Karpas-422 (cell line): ENCODE data around the gene GRIP1. TPM values are rescaled to one million over a fixed set of nuclear protein-coding genes. Genes with fewer than 3 reads are reported as not detected.

Experiments used
- DNase-seq: peaks from one replicate; pipeline ENCODE4 v3.0.0-alpha.2; 2015
- H2AFZ ChIP-seq: fragments of 200-600 bp; sonication (generic); 2 replicates; pipeline ENCODE4 v1.6.1; 2014; ENCODE audit warnings: antibody characterized with exemption, low read length, mixed read lengths
- H3K27ac ChIP-seq: fragments of 200-600 bp; sonication (generic); 2 replicates; pipeline ENCODE4 v1.5.1; 2014; ENCODE audit warnings: mild to moderate bottlenecking, low read length, moderate library complexity
- H3K27me3 ChIP-seq: fragments of 200-600 bp; sonication (generic); 2 replicates; pipeline ENCODE4 v1.6.1; 2014; ENCODE audit warnings: low read length, mixed read lengths
- H3K36me3 ChIP-seq: fragments of 200-600 bp; sonication (generic); 2 replicates; pipeline ENCODE4 v1.6.1; 2014; ENCODE audit warnings: low read length, mixed read lengths; ENCODE audit not compliant: insufficient read depth
- H3K4me1 ChIP-seq: fragments of 200-600 bp; sonication (generic); 2 replicates; pipeline ENCODE4 v1.6.1; 2014; ENCODE audit warnings: mild to moderate bottlenecking, low read length, mixed read lengths
- H3K4me2 ChIP-seq: fragments of 200-600 bp; sonication (generic); 2 replicates; pipeline ENCODE4 v1.6.1; 2014; ENCODE audit warnings: low read length, low read depth, mild to moderate bottlenecking; ENCODE audit not compliant: poor library complexity, severe bottlenecking
- H3K4me3 ChIP-seq: fragments of 200-600 bp; sonication (generic); 2 replicates; pipeline ENCODE4 v1.5.1; 2014; ENCODE audit warnings: mild to moderate bottlenecking, antibody characterized with exemption, low read length, mixed read lengths
- H3K79me2 ChIP-seq: fragments of 200-600 bp; sonication (generic); 2 replicates; pipeline ENCODE4 v1.6.1; 2014; ENCODE audit warnings: mild to moderate bottlenecking, low read length, mixed read lengths
- H3K9ac ChIP-seq: fragments of 200-600 bp; sonication (generic); 2 replicates; pipeline ENCODE4 v1.6.0; 2014; ENCODE audit warnings: low read length
- H3K9me2 ChIP-seq: fragments of 200-600 bp; sonication (generic), shearing (Covaris generic); replicated peaks from 2 replicates; pipeline ENCODE4 v1.6.0; 2014; ENCODE audit warnings: mild to moderate bottlenecking, low read length, moderate library complexity; ENCODE audit not compliant: insufficient read depth
- H3K9me3 ChIP-seq: fragments of 300-700, 200-600 bp; sonication (generic); 2 replicates; pipeline ENCODE4 v1.6.1; 2014; ENCODE audit warnings: low read length, mixed read lengths
- H4K20me1 ChIP-seq: fragments of 200-600 bp; sonication (generic); 2 replicates; pipeline ENCODE4 v1.6.1; 2014; ENCODE audit warnings: mild to moderate bottlenecking, antibody characterized with exemption, low read length, low read depth; ENCODE audit not compliant: insufficient read depth
- total RNA-seq: library from RNA; depleted of rRNA; stranded (reverse); fragments of >200 nt; shearing (Covaris generic); gene quantifications from 2 replicates; pipeline ENCODE4 v1.2.3, GENCODE V29; 2014; ENCODE audit warnings: low replicate concordance

GRIP1 gene
- total RNA-seq, 1 experiment from 2014 or later = 4.5 TPM

- Histone ChIP-seq H4K20me1 (no peaks in the 10 kb centered on the region), H3K4me2 (no peak overlapping the region), H3K9me3 (no peaks in the 10 kb centered on the region), H2AFZ (no peak overlapping the region), H3K27ac (no peak overlapping the region), H3K79me2 (no peaks in the 10 kb centered on the region), H3K9me2 (no peaks in the 10 kb centered on the region), H3K36me3 (no peaks in the 10 kb centered on the region), H3K4me1 (no peaks in the 10 kb centered on the region), H3K4me3 (no peak overlapping the region), H3K9ac (no peak overlapping the region), H3K27me3 (no peaks in the 10 kb centered on the region)
- DNase-seq = no peak
Observed at GRCh38 chr12:66648033-66648735, 30.7 kb downstream of the GRIP1 start.

GRCh38 chr12:66647034-66647691, 31.7 kb downstream of the GRIP1 start:
- Histone ChIP-seq H3K4me2 (no peak overlapping the region), H3K27ac (no peak overlapping the region), H3K9me2 (no peaks in the 10 kb centered on the region), H4K20me1 (no peaks in the 10 kb centered on the region), H3K27me3 (no peaks in the 10 kb centered on the region), H3K4me3 (no peak overlapping the region), H2AFZ (no peak overlapping the region), H3K4me1 (no peaks in the 10 kb centered on the region), H3K9me3 (no peaks in the 10 kb centered on the region), H3K36me3 (no peaks in the 10 kb centered on the region), H3K9ac (no peak overlapping the region), H3K79me2 (no peaks in the 10 kb centered on the region)
- DNase-seq = no peak

GRCh38 chr12:66644151-66644550, 34.7 kb downstream of the GRIP1 start:
- Histone ChIP-seq H3K27me3 (no peaks in the 10 kb centered on the region), H3K9ac (no peak overlapping the region), H2AFZ (no peak overlapping the region), H3K4me2 (no peak overlapping the region), H3K9me3 (no peaks in the 10 kb centered on the region), H3K9me2 (no peaks in the 10 kb centered on the region), H3K79me2 (no peaks in the 10 kb centered on the region), H3K4me1 (no peaks in the 10 kb centered on the region), H3K36me3 (no peaks in the 10 kb centered on the region), H3K27ac (no peak overlapping the region), H3K4me3 (no peak overlapping the region), H4K20me1 (no peaks in the 10 kb centered on the region)
- DNase-seq = no peak

- no peak overlapping the region for H3K4me2 ChIP-seq
- no peaks in the 10 kb centered on the region for H3K9me3 ChIP-seq
- no peak overlapping the region for H2AFZ ChIP-seq
- H3K9ac ChIP-seq = no peak overlapping the region
- H3K27ac ChIP-seq = no peak overlapping the region
- H3K4me1 ChIP-seq = no peaks in the 10 kb centered on the region
- no peak overlapping the region for H3K4me3 ChIP-seq
- no peaks in the 10 kb centered on the region for H3K36me3 ChIP-seq
- no peaks in the 10 kb centered on the region for H3K27me3 ChIP-seq
- no peak for DNase-seq
- no peaks in the 10 kb centered on the region for H3K9me2 ChIP-seq
- no peaks in the 10 kb centered on the region for H4K20me1 ChIP-seq
- H3K79me2 ChIP-seq = no peaks in the 10 kb centered on the region
Observed at GRCh38 chr12:66640691-66641460, 38.0 kb downstream of the GRIP1 start.

- Histone ChIP-seq H3K9ac (no peak overlapping the region), H3K4me1 (no peaks in the 10 kb centered on the region), H2AFZ (no peak overlapping the region), H3K9me2 (no peaks in the 10 kb centered on the region), H4K20me1 (no peaks in the 10 kb centered on the region), H3K9me3 (no peaks in the 10 kb centered on the region), H3K27me3 (no peaks in the 10 kb centered on the region), H3K27ac (no peak overlapping the region), H3K36me3 (no peaks in the 10 kb centered on the region), H3K4me2 (no peak overlapping the region), H3K79me2 (no peaks in the 10 kb centered on the region), H3K4me3 (no peak overlapping the region)
- no peak for DNase-seq
Observed at GRCh38 chr12:66638666-66639065, 40.2 kb downstream of the GRIP1 start.

GRCh38 chr12:66637699-66638301, 41.1 kb downstream of the GRIP1 start:
- DNase-seq = no peak
- H3K9me3 ChIP-seq = no peaks in the 10 kb centered on the region
- H3K9me2 ChIP-seq = no peaks in the 10 kb centered on the region
- H3K27me3 ChIP-seq = no peaks in the 10 kb centered on the region
- H3K36me3 ChIP-seq = no peaks in the 10 kb centered on the region
- no peaks in the 10 kb centered on the region for H3K79me2 ChIP-seq
- no peak overlapping the region for H3K27ac ChIP-seq
- H3K4me3 ChIP-seq = no peak overlapping the region
- no peak overlapping the region for H3K9ac ChIP-seq
- no peak overlapping the region for H2AFZ ChIP-seq
- no peak overlapping the region for H3K4me2 ChIP-seq
- no peaks in the 10 kb centered on the region for H4K20me1 ChIP-seq
- no peaks in the 10 kb centered on the region for H3K4me1 ChIP-seq

- no peaks in the 10 kb centered on the region for H4K20me1 ChIP-seq
- no peak overlapping the region for H3K4me3 ChIP-seq
- DNase-seq = no peak
- no peaks in the 10 kb centered on the region for H3K4me1 ChIP-seq
- no peak overlapping the region; the same call in 1 of the 2 replicates for H2AFZ ChIP-seq
- H3K9ac ChIP-seq = no peak overlapping the region
- H3K36me3 ChIP-seq = no peaks in the 10 kb centered on the region
- no peaks in the 10 kb centered on the region for H3K27me3 ChIP-seq
- H3K9me3 ChIP-seq = no peaks in the 10 kb centered on the region
- no peak overlapping the region for H3K27ac ChIP-seq
- H3K79me2 ChIP-seq = no peaks in the 10 kb centered on the region
- H3K4me2 ChIP-seq = no peak overlapping the region
- H3K9me2 ChIP-seq = no peaks in the 10 kb centered on the region
Observed at GRCh38 chr12:66636771-66637170, 42.1 kb downstream of the GRIP1 start.

GRCh38 chr12:66633676-66634075, 45.2 kb downstream of the GRIP1 start:
- Histone ChIP-seq H3K36me3 (no peaks in the 10 kb centered on the region), H4K20me1 (no peaks in the 10 kb centered on the region), H3K9me2 (no peaks in the 10 kb centered on the region), H3K4me2 (no peak overlapping the region), H3K4me1 (no peaks in the 10 kb centered on the region), H3K79me2 (no peaks in the 10 kb centered on the region), H3K4me3 (no peak overlapping the region), H2AFZ (no peak overlapping the region), H3K27ac (no peak overlapping the region), H3K27me3 (no peaks in the 10 kb centered on the region), H3K9me3 (no peaks in the 10 kb centered on the region), H3K9ac (no peak overlapping the region)
- no peak for DNase-seq
